H1 (cell line): ENCODE data around the gene SEC63. TPM values are rescaled to one million over a fixed set of nuclear protein-coding genes. Genes with fewer than 3 reads are reported as not detected.

Experiments
- CTCF ChIA-PET: fragments of 300-600 bp; sonication (Branson Sonifier 250); formaldehyde crosslinking; loops from one replicate; lab custom pipeline; 2021; ENCODE audit not compliant: partially characterized antibody; lab: Charles Lee
- POLR2A ChIA-PET: fragments of 300-600 bp; sonication (Branson Sonifier 250); formaldehyde crosslinking; loops from one replicate; lab custom pipeline; 2021; ENCODE audit warnings: inconsistent platforms; ENCODE audit not compliant: partially characterized antibody; lab: Charles Lee
- DNase-seq, 2 experiments: peaks; one replicate each; pipeline versions ENCODE4 v3.0.0 to v3.0.0-alpha.2; 2010 to 2022; ENCODE audit warnings: low spot score in 2 of 2, low read depth in 1 of 2, mixed read lengths in 1 of 2
- FAIRE-seq: peaks from 2 replicates; lab custom pipeline; 2011; peaks lifted over from hg19 to GRCh38; lab: Jason Lieb, UNC
- H2AFZ ChIP-seq: 2 replicates; pipeline ENCODE4 v1.8.1; 2012; ENCODE audit warnings: low read length, inconsistent platforms
- H2AK5ac ChIP-seq: 2 replicates; pipeline ENCODE4 v1.6.1; 2013; ENCODE audit warnings: low read depth, low read length
- H2BK120ac ChIP-seq: replicated peaks from 2 replicates; pipeline ENCODE3; 2013; ENCODE audit warnings: low read depth, low read length, inconsistent platforms
- H2BK12ac ChIP-seq: 2 replicates; pipeline ENCODE4 v1.6.1; 2013; ENCODE audit warnings: low read depth, low read length
- H2BK15ac ChIP-seq: 2 replicates; pipeline ENCODE4 v1.6.1; 2013; ENCODE audit warnings: low read length
- H2BK20ac ChIP-seq: 2 replicates; pipeline ENCODE4 v1.6.1; 2013; ENCODE audit warnings: low read length
- H2BK5ac ChIP-seq: 2 replicates; pipeline ENCODE4 v1.6.1; 2013; ENCODE audit warnings: low read depth, low read length
- H3K14ac ChIP-seq: 2 replicates; pipeline ENCODE4 v1.6.1; 2013; ENCODE audit warnings: inconsistent platforms; ENCODE audit not compliant: insufficient read length
- H3K18ac ChIP-seq: 2 replicates; pipeline ENCODE4 v1.6.1; 2013; ENCODE audit warnings: low read length; ENCODE audit errors: extremely low read depth
- H3K23ac ChIP-seq: 2 replicates; pipeline ENCODE4 v1.6.1; 2013; ENCODE audit warnings: inconsistent platforms; ENCODE audit not compliant: insufficient read length
- H3K23me2 ChIP-seq: 2 replicates; pipeline ENCODE4 v1.6.1; 2013; ENCODE audit warnings: low read depth, low read length
- H3K27ac ChIP-seq: 2 replicates; pipeline ENCODE4 v1.6.1; 2011; ENCODE audit warnings: low read depth, low read length, inconsistent platforms
- H3K27me3 ChIP-seq, 4 experiments: replicated peaks in 1 of 4; 1 replicate in 1 of 4; 2 replicates in 3 of 4; pipeline versions ENCODE4 v1.6.1 to v1.8.1; 2011 to 2013; ENCODE audit warnings: low read length in 3 of 4, mild to moderate bottlenecking in 3 of 4, inconsistent platforms in 2 of 4, mixed read lengths in 2 of 4, moderate library complexity in 1 of 4; ENCODE audit not compliant: control insufficient read depth in 3 of 4, insufficient read depth in 3 of 4; ENCODE audit errors: extremely low read depth in 1 of 4
- H3K36me3 ChIP-seq, 4 experiments: 2 replicates each; pipeline versions ENCODE4 v1.6.1 to v1.8.1; 2011 to 2013; ENCODE audit warnings: mild to moderate bottlenecking in 4 of 4, low read length in 3 of 4, moderate library complexity in 2 of 4, control low read depth in 1 of 4, inconsistent platforms in 1 of 4; ENCODE audit not compliant: insufficient read depth in 4 of 4, control insufficient read depth in 2 of 4
- H3K4ac ChIP-seq: replicated peaks from 2 replicates; pipeline ENCODE3; 2013; ENCODE audit warnings: low read length, low read depth, mixed read lengths, inconsistent platforms; ENCODE audit not compliant: insufficient read length
- H3K4me1 ChIP-seq, 4 experiments: replicated peaks in 1 of 4; 1 replicate in 1 of 4; 2 replicates in 3 of 4; pipeline versions ENCODE4 v1.6.1 to v1.8.1; 2011 to 2013; ENCODE audit warnings: low read length in 3 of 4, inconsistent platforms in 2 of 4, mixed read lengths in 1 of 4; ENCODE audit not compliant: insufficient read depth in 4 of 4, control insufficient read depth in 3 of 4
- H3K4me2 ChIP-seq, 2 experiments: 2 replicates each; pipeline versions ENCODE4 v1.6.1 to v1.8.1; 2011 to 2013; ENCODE audit warnings: low read depth in 2 of 2, low read length in 2 of 2, control low read depth in 1 of 2, inconsistent platforms in 1 of 2, mild to moderate bottlenecking in 1 of 2; ENCODE audit not compliant: insufficient read depth in 1 of 2
- H3K4me3 ChIP-seq, 4 experiments: fragments of 200-600, 300-600 bp in 1 of 4; sonication (generic), shearing (Covaris generic), sonication (Bioruptor Twin) in 1 of 4; 2 replicates each; pipeline versions ENCODE4 v1.5.1 to v1.8.1; 2011 to 2016; ENCODE audit warnings: low read length in 4 of 4, low read depth in 3 of 4, control low read depth in 2 of 4, inconsistent platforms in 2 of 4, mild to moderate bottlenecking in 2 of 4, mixed read lengths in 1 of 4, moderate library complexity in 1 of 4; ENCODE audit not compliant: insufficient read depth in 2 of 4; ENCODE audit errors: extremely low read depth in 1 of 4
- H3K56ac ChIP-seq: replicated peaks from 2 replicates; pipeline ENCODE3; 2013; ENCODE audit warnings: low read depth, mild to moderate bottlenecking, mixed read lengths, low read length, inconsistent platforms; ENCODE audit not compliant: insufficient read length
- H3K79me1 ChIP-seq: 2 replicates; pipeline ENCODE4 v1.6.1; 2013; ENCODE audit warnings: low read depth, low read length, control low read depth
- H3K79me2 ChIP-seq, 2 experiments: 2 replicates each; pipeline versions ENCODE4 v1.6.1 to v1.8.1; 2012 to 2013; ENCODE audit warnings: low read length in 2 of 2, mild to moderate bottlenecking in 2 of 2, inconsistent platforms in 1 of 2; ENCODE audit not compliant: insufficient read depth in 2 of 2, control insufficient read depth in 1 of 2
- H3K9ac ChIP-seq, 4 experiments: replicated peaks in 1 of 4; 1 replicate in 1 of 4; 2 replicates in 3 of 4; pipeline versions ENCODE4 v1.6.1 to v1.8.1; 2011 to 2013; ENCODE audit warnings: low read depth in 3 of 4, low read length in 3 of 4, control low read depth in 2 of 4, mild to moderate bottlenecking in 2 of 4, moderate library complexity in 2 of 4, inconsistent platforms in 1 of 4; ENCODE audit errors: extremely low read depth in 1 of 4
- H3K9me3 ChIP-seq, 2 experiments: 2 replicates each; pipeline versions ENCODE4 v1.6.1 to v1.8.1; 2012 to 2013; ENCODE audit warnings: mild to moderate bottlenecking in 2 of 2, moderate library complexity in 2 of 2, control low read depth in 1 of 2, inconsistent platforms in 1 of 2, low read depth in 1 of 2, low read length in 1 of 2, mixed read lengths in 1 of 2; ENCODE audit not compliant: insufficient read depth in 2 of 2
- H4K20me1 ChIP-seq, 2 experiments: replicated peaks in 1 of 2; 2 replicates each; pipeline versions ENCODE3 to v1.8.1; 2011 to 2013; ENCODE audit warnings: inconsistent platforms in 2 of 2, low read length in 2 of 2, mild to moderate bottlenecking in 1 of 2; ENCODE audit not compliant: insufficient read depth in 2 of 2, control insufficient read depth in 1 of 2
- H4K5ac ChIP-seq: 2 replicates; pipeline ENCODE4 v1.6.1; 2013; ENCODE audit warnings: low read length, low read depth, mixed read lengths, inconsistent platforms; ENCODE audit not compliant: insufficient read length
- H4K8ac ChIP-seq: 2 replicates; pipeline ENCODE4 v1.8.0; 2013; ENCODE audit warnings: mild to moderate bottlenecking, moderate library complexity, low read length, inconsistent platforms; ENCODE audit not compliant: insufficient read depth; ENCODE audit errors: extremely low read depth
- H4K91ac ChIP-seq: replicated peaks from 2 replicates; pipeline ENCODE3; 2013; ENCODE audit warnings: low read length, mixed read lengths, inconsistent platforms; ENCODE audit not compliant: insufficient read length
- CBX8 ChIP-seq: fragments of 300-800, 300-1000 bp; sonication (generic); IDR thresholded peaks from 2 replicates; pipeline ENCODE4 v1.7.1; 2016; ENCODE audit warnings: low read depth, low read length, borderline replicate concordance
- CHD2 ChIP-seq: IDR thresholded peaks from 2 replicates; pipeline ENCODE4 v1.6.1; 2012; ENCODE audit warnings: low read length, improper control_type of control experiment
- GTF2F1 ChIP-seq: IDR thresholded peaks from 2 replicates; pipeline ENCODE4 v1.6.1; 2012; ENCODE audit warnings: low read depth, low read length, improper control_type of control experiment, borderline replicate concordance
- HDAC2 ChIP-seq, 2 experiments: fragments of 300-600 bp in 1 of 2; sonication (generic) in 1 of 2; IDR thresholded peaks; 2 replicates each; pipeline ENCODE4 v1.6.1; 2011 to 2012; ENCODE audit warnings: low read depth in 2 of 2, low read length in 2 of 2, mild to moderate bottlenecking in 2 of 2, moderate library complexity in 2 of 2, borderline replicate concordance in 1 of 2, inconsistent platforms in 1 of 2
- MAFK ChIP-seq: IDR thresholded peaks from 2 replicates; pipeline ENCODE4 v1.6.1; 2012; ENCODE audit warnings: low read depth, mild to moderate bottlenecking, improper control_type of control experiment, low read length
- NRF1 ChIP-seq: IDR thresholded peaks from 2 replicates; pipeline ENCODE4 v1.6.1; 2011; ENCODE audit warnings: mild to moderate bottlenecking, low read depth, low read length, improper control_type of control experiment
- POU5F1 ChIP-seq: IDR thresholded peaks from 2 replicates; pipeline ENCODE4 v1.6.1; 2011; ENCODE audit warnings: low read depth, mild to moderate bottlenecking, low read length, moderate library complexity
- RXRA ChIP-seq: IDR thresholded peaks from 2 replicates; pipeline ENCODE4 v1.6.1; 2011; ENCODE audit warnings: low read depth, mild to moderate bottlenecking, low read length, moderate library complexity; ENCODE audit not compliant: insufficient read depth
- SIN3A ChIP-seq, 2 experiments: IDR thresholded peaks in 1 of 2; conservative IDR thresholded peaks in 1 of 2; 2 replicates each; pipeline ENCODE4 v1.6.1; 2011 to 2012; ENCODE audit warnings: low read length in 2 of 2, improper control_type of control experiment in 1 of 2, low read depth in 1 of 2, mild to moderate bottlenecking in 1 of 2
- SIX5 ChIP-seq: IDR thresholded peaks from 2 replicates; pipeline ENCODE4 v1.6.1; 2011; ENCODE audit warnings: mild to moderate bottlenecking, low read depth, low read length
- SUZ12 ChIP-seq: fragments of 200-600 bp; sonication (generic); IDR thresholded peaks from 2 replicates; pipeline ENCODE4 v1.6.1; 2012; ENCODE audit warnings: mild to moderate bottlenecking, inconsistent platforms, low read length, moderate library complexity, mixed read lengths
- TBP ChIP-seq: IDR thresholded peaks from 2 replicates; pipeline ENCODE4 v1.6.1; 2011; ENCODE audit warnings: low read depth, low read length, improper control_type of control experiment
- WGBS, 2 experiments: shearing (Covaris generic) in 1 of 2; methylation state at CpG; one replicate each; pipeline versions ENCODE4 v1.1.6 to v1.1.7; 2013 to 2015; ENCODE audit warnings: low lambda C conversion rate in 2 of 2, mixed read lengths in 2 of 2, inconsistent platforms in 1 of 2, low coverage in 1 of 2, missing lambda C conversion rate in 1 of 2; ENCODE audit not compliant: insufficient replicate concordance in 2 of 2, insufficient coverage in 1 of 2, insufficient read length in 1 of 2; ENCODE audit errors: extremely low coverage in 1 of 2, missing lambda C conversion rate in 1 of 2; 5-methylcytosine and 5-hydroxymethylcytosine counted together
- polyA plus RNA-seq, 7 experiments: library from polyadenylated mRNA; depleted of rRNA in 3 of 7; stranded (reverse) in 5 of 7; unstranded in 2 of 7; fragments of >200 nt in 5 of 7; fragments of 200-250 nt in 2 of 7; gene quantifications; 1 replicate in 5 of 7; 2 replicates in 1 of 7; 4 replicates in 1 of 7; pipeline versions ENCODE4 v1.2.1 to v1.2.3, GENCODE V29; 2011 to 2013; ENCODE audit warnings: missing spikeins in 2 of 7, mixed read lengths in 2 of 7
- total RNA-seq: library from RNA; stranded (reverse); fragmentation: NEBNext Ultra II Directional; extraction: Animal tissue kit (Norgen Biotek cat#: 25700); gene quantifications from 2 replicates; pipeline ENCODE4 v1.2.1, GENCODE V29; 2021

SEC63 gene
- total and polyA plus RNA-seq, 2 of the 8 experiments (the other 6 are each of a cell fraction or from before 2014, with no cell fraction given), result 17.3 to 121 TPM

DNA sequence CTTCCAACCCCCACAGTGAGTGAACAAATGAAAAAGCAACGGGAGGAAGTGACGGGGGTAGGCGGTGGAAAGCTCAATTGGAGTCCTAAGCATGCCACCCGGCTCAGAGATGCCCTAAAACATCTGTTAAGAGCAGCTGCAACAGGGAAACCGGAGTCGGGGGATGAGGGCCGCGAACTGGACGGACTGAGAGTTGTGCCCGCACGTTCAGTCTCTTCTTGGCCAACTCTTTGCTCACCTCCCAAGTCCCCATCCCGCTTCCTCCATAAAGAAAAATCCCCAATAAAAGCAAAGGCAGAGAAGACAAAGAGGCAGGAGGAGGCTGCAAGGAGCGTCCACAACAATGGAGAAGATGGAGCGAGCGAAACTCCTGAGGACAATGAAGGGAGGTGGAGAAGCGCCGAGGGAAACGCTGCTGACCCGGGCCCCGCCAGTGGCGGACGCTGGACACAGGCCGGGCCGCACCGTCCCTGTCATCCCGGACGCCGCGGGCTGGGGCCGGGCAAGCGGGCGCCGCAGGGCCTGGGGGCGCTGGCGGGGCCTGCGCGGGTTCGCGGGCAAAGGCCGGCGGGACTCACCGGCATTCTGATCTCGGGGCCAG is 600 bp downstream of the SEC63 start:
- Histone ChIP-seq H3K23me2 (peaks cover 7% of the 10 kb centered on the region), H3K27ac (peak overlapping the region; percentile 75), H3K14ac (no peak overlapping the region), H3K4me2 (peak overlapping the region; percentile 70 to 71), H4K91ac (peak overlapping the region; percentile 15), H3K9ac (peak overlapping the region; percentile 86 to 90 (median 86)), H4K20me1 (no peaks in the 10 kb centered on the region), H3K18ac (peak overlapping the region; percentile 66), H3K4me3 (peak overlapping the region; percentile 85 to 92 (median 88)), H3K4ac (no peak overlapping the region), H3K36me3 (0 out of 8 replicates have a peak, but pooled peaks cover 0 to 3% (median 0%) of the 10 kb centered on the region in 4 experiments), H2BK15ac (no peak overlapping the region), H3K79me2 (peaks cover 10 to 48% of the 10 kb centered on the region in 2 experiments), H3K23ac (no peak overlapping the region), H2BK5ac (peak overlapping the region; percentile 66; the same call in 1 of the 2 replicates), H3K27me3 (no peaks in the 10 kb centered on the region), H2AK5ac (no peak overlapping the region), H2AFZ (peak overlapping the region; percentile 29; the same call in 1 of the 2 replicates), H2BK12ac (peak overlapping the region; percentile 80; the same call in 1 of the 2 replicates), H4K5ac (peak overlapping the region; percentile 69), H3K4me1 (peaks cover 0 to 5% (median 0%) of the 10 kb centered on the region in 4 experiments; a peak in 1 of 7 replicates), H3K56ac (peak overlapping the region; percentile 96), H2BK20ac (no peak overlapping the region), H2BK120ac (no peak overlapping the region), H3K9me3 (no peaks in the 10 kb centered on the region), H3K79me1 (no peaks in the 10 kb centered on the region), H4K8ac (peak overlapping the region; percentile 92)
- ChIA-PET CTCF (interaction anchor here (0.6 to 1.0 kb wide), 3 partner anchors 9 to 34 kb away, joined by 3 read pairs; no protein-coding TSS in a partner anchor), POLR2A (interaction anchor here (0.6 to 3.7 kb wide), 10 partner anchors 8 to 61 kb away, joined by 3 to 13 read pairs (median 4); no protein-coding TSS in a partner anchor)
- no peak for FAIRE-seq
- DNase-seq, result peak in 1 of 2 experiments; percentile 77
- WGBS, 2 experiments, result 1% methylated on average over 38 of the region's 43 CpGs; no CpG with 5 or more reads in 1 of the 2 experiments
- no peak for TF ChIP-seq SIX5
- no peak for TF ChIP-seq CHD2
- no peak for TF ChIP-seq MAFK
- peak in 1 of 2 experiments; percentile 73; a peak in 1 of 4 replicates for TF ChIP-seq HDAC2 (IDR thresholded peaks at IDR 0.05; ENCODE audit: borderline replicate concordance in 1 of 2, low read depth in 2 of 2, low read length in 2 of 2)
- 0 out of 4 replicates have a peak, but pooled peaks have one; percentile 11 to 13 for TF ChIP-seq SIN3A (conservative IDR thresholded peaks at IDR 0.05 in 1 of 2, IDR thresholded peaks at IDR 0.05 in 1 of 2; ENCODE audit: low read depth in 1 of 2, low read length in 2 of 2)
- TF ChIP-seq TBP, result 0 out of 2 replicates have a peak, but pooled peaks have one; percentile 56
- no peak for TF ChIP-seq SUZ12
- TF ChIP-seq RXRA, result no peak
- no peak for TF ChIP-seq NRF1
- no peak for TF ChIP-seq CBX8
- TF ChIP-seq GTF2F1, result no peak
- TF ChIP-seq POU5F1, result no peak
